Activated CD4-positive, alpha-beta T cell treated with anti-CD3 and anti-CD28 coated beads, Interleukin-10, Interleukin-2, amounts not matched to agents 100 ng/mL and 50 ng/mL, durations not matched to agents 16 hours and 8 hours (primary cell): ENCODE data around the gene CACNA1C.
"Not testable (repeated sequence)": the region's sequence is repeated elsewhere in the genome, so short reads cannot be mapped to it uniquely, and the experiment has no call there.

Source experiments
- DNase-seq: peaks from one replicate; pipeline ENCODE4 v3.0.0-alpha.2; 2020

Gene CACNA1C

GRCh38 chr12:2735432-2735831 is 682.6 kb downstream of the CACNA1C start:
- DNase-seq: no peak

- no peak for DNase-seq
Measured at GRCh38 chr12:2737656-2738241, 685.0 kb downstream of the CACNA1C start.

- DNase-seq: no peak
Measured at GRCh38 chr12:2739069-2739468, 686.3 kb downstream of the CACNA1C start.

- no peak for DNase-seq
Measured at GRCh38 chr12:2739832-2740641, 687.2 kb downstream of the CACNA1C start.

GRCh38 chr12:2742037-2742436 is 689.2 kb downstream of the CACNA1C start:
- DNase-seq: not testable (repeated sequence)

GRCh38 chr12:2743478-2743877 is 690.7 kb downstream of the CACNA1C start:
- no peak for DNase-seq

- DNase-seq: no peak
Measured at GRCh38 chr12:2745655-2746054, 692.9 kb downstream of the CACNA1C start.
